Neural cell (in vitro differentiated cells): ENCODE data around the gene DNMT3A. TPM values are rescaled to one million over a fixed set of nuclear protein-coding genes. Genes with fewer than 3 reads are reported as not detected.

Experiments
- H2AFZ ChIP-seq: fragments of 200-600, 300-800 bp; sonication (generic), shearing (Covaris generic); 2 replicates; pipeline ENCODE4 v1.6.0; 2014; ENCODE audit warnings: low read depth, mild to moderate bottlenecking, antibody characterized with exemption, low read length, moderate library complexity
- H3F3A ChIP-seq: fragments of 200-600 bp; shearing (Covaris generic); 2 replicates; pipeline ENCODE4 v1.6.1; 2016; ENCODE audit warnings: mild to moderate bottlenecking, moderate library complexity, mixed read lengths, antibody characterized with exemption, low read length; ENCODE audit not compliant: insufficient read depth, poor library complexity, severe bottlenecking
- H3K27ac ChIP-seq: fragments of 200-600, 300-800 bp; sonication (generic), shearing (Covaris generic); 2 replicates; pipeline ENCODE4 v1.5.1; 2014; ENCODE audit warnings: mild to moderate bottlenecking, low read length, moderate library complexity
- H3K27me3 ChIP-seq: fragments of 300-800, 200-600 bp; sonication (generic), shearing (Covaris generic); 2 replicates; pipeline ENCODE4 v1.6.0; 2014; ENCODE audit warnings: mild to moderate bottlenecking, low read depth, low read length, moderate library complexity; ENCODE audit not compliant: insufficient read depth
- H3K36me3 ChIP-seq: fragments of 300-800, 200-600 bp; sonication (generic), shearing (Covaris generic); 2 replicates; pipeline ENCODE4 v1.5.1; 2014; ENCODE audit warnings: mild to moderate bottlenecking, antibody characterized with exemption, low read length, moderate library complexity; ENCODE audit not compliant: insufficient read depth
- H3K4me2 ChIP-seq: fragments of 300-800, 200-600 bp; sonication (generic), shearing (Covaris generic); 2 replicates; pipeline ENCODE4 v1.6.0; 2014; ENCODE audit warnings: mild to moderate bottlenecking, low read length
- H3K4me3 ChIP-seq: fragments of 300-800, 200-600 bp; sonication (generic), shearing (Covaris generic); 2 replicates; pipeline ENCODE4 v1.5.1; 2014; ENCODE audit warnings: mild to moderate bottlenecking, low read length, moderate library complexity
- H3K79me2 ChIP-seq: fragments of 200-600 bp; shearing (Covaris generic); replicated peaks from 2 replicates; pipeline ENCODE4 v1.6.0; 2014; ENCODE audit warnings: mild to moderate bottlenecking, low read length, moderate library complexity; ENCODE audit not compliant: insufficient read depth
- H3K9ac ChIP-seq: fragments of 300-800, 200-600 bp; sonication (generic), shearing (Covaris generic); 2 replicates; pipeline ENCODE4 v1.6.1; 2016; ENCODE audit warnings: mild to moderate bottlenecking, low read length, mixed read lengths
- H3K9me2 ChIP-seq: fragments of 200-600 bp; shearing (Covaris generic); 2 replicates; pipeline ENCODE4 v1.6.1; 2016; ENCODE audit warnings: mild to moderate bottlenecking, low read length, mixed read lengths; ENCODE audit not compliant: insufficient read depth
- H3K9me3 ChIP-seq: fragments of 200-600, 300-800 bp; sonication (generic), shearing (Covaris generic); 2 replicates; pipeline ENCODE4 v1.6.1; 2016; ENCODE audit warnings: mild to moderate bottlenecking, mixed run types, low read length, moderate library complexity, mixed read lengths
- H4K20me1 ChIP-seq: fragments of 200-600 bp; shearing (Covaris generic); 2 replicates; pipeline ENCODE4 v1.6.1; 2016; ENCODE audit warnings: mild to moderate bottlenecking, mixed run types; ENCODE audit not compliant: insufficient read depth
- CTCF ChIP-seq: fragments of 450-650 bp; IDR thresholded peaks from 2 replicates; pipeline ENCODE4 v1.5.1; 2014; ENCODE audit warnings: antibody characterized with exemption, mild to moderate bottlenecking, moderate library complexity; ENCODE audit not compliant: poor library complexity, severe bottlenecking
- EP300 ChIP-seq: fragments of 450-650 bp; conservative IDR thresholded peaks from 2 replicates; pipeline ENCODE4 v1.6.1; 2014; ENCODE audit warnings: antibody characterized with exemption, mild to moderate bottlenecking, moderate library complexity; ENCODE audit not compliant: poor library complexity, severe bottlenecking
- EZH2 ChIP-seq: fragments of 200-600, 300-800 bp; shearing (Covaris generic), sonication (generic); IDR thresholded peaks from 2 replicates; pipeline ENCODE4 v1.6.1; 2014; ENCODE audit warnings: antibody characterized with exemption, low read length, borderline replicate concordance, mild to moderate bottlenecking; ENCODE audit not compliant: insufficient read depth, poor library complexity, severe bottlenecking
- MXI1 ChIP-seq: fragments of 450-650 bp; conservative IDR thresholded peaks from 2 replicates; pipeline ENCODE4 v1.6.1; 2014; ENCODE audit warnings: antibody characterized with exemption, mild to moderate bottlenecking; ENCODE audit not compliant: poor library complexity, severe bottlenecking
- POLR2AphosphoS5 ChIP-seq: IDR thresholded peaks from 2 replicates; pipeline ENCODE4 v1.6.1; 2012
- RAD21 ChIP-seq: fragments of 450-650 bp; conservative IDR thresholded peaks from 2 replicates; pipeline ENCODE4 v1.6.1; 2014; ENCODE audit warnings: antibody characterized with exemption, mild to moderate bottlenecking, moderate library complexity
- REST ChIP-seq: IDR thresholded peaks from 2 replicates; pipeline ENCODE4 v1.6.1; 2012; ENCODE audit warnings: borderline replicate concordance
- SMC3 ChIP-seq: fragments of 450-650 bp; conservative IDR thresholded peaks from 2 replicates; pipeline ENCODE4 v1.6.1; 2014; ENCODE audit warnings: antibody characterized with exemption, mild to moderate bottlenecking, moderate library complexity; ENCODE audit not compliant: poor library complexity
- TAF1 ChIP-seq: IDR thresholded peaks from 2 replicates; pipeline ENCODE4 v1.6.1; 2012; ENCODE audit warnings: low read depth
- polyA plus RNA-seq: library from polyadenylated mRNA; depleted of rRNA; stranded (reverse); fragments of >200 nt; gene quantifications from 2 replicates; pipeline ENCODE4 v1.2.3, GENCODE V29; 2014

The DNMT3A gene
- polyA plus RNA-seq, 1 donor from 2014 or later = 33.0 TPM

GRCh38 chr2:25218100-25218499 is 123.6 kb downstream of the DNMT3A start:
- H2AFZ ChIP-seq = no peak overlapping the region
- H3K4me3 ChIP-seq = no peak overlapping the region
- no peak overlapping the region for H3K4me2 ChIP-seq
- TF ChIP-seq EP300 (no peak), SMC3 (no peak), MXI1 (no peak), REST (no peak), CTCF (no peak), EZH2 (no peak), RAD21 (no peak), POLR2AphosphoS5 (no peak), TAF1 (no peak)
- no peak overlapping the region for H3K27ac ChIP-seq
- H3K79me2 ChIP-seq = no peaks in the 10 kb centered on the region
- no peaks in the 10 kb centered on the region for H3K9me3 ChIP-seq
- H4K20me1 ChIP-seq = no peaks in the 10 kb centered on the region
- H3K9ac ChIP-seq = no peak overlapping the region
- no peaks in the 10 kb centered on the region for H3K36me3 ChIP-seq
- H3K27me3 ChIP-seq = no peaks in the 10 kb centered on the region
- no peaks in the 10 kb centered on the region for H3K9me2 ChIP-seq
- H3F3A ChIP-seq = no peaks in the 10 kb centered on the region

GRCh38 chr2:25215948-25216679 is 125.6 kb downstream of the DNMT3A start:
- Histone ChIP-seq H3K9me3 (no peaks in the 10 kb centered on the region), H3K9ac (no peak overlapping the region), H4K20me1 (no peaks in the 10 kb centered on the region), H3K27me3 (no peaks in the 10 kb centered on the region), H3K36me3 (no peaks in the 10 kb centered on the region), H3K27ac (no peak overlapping the region), H3K4me3 (no peak overlapping the region), H3F3A (no peaks in the 10 kb centered on the region), H3K4me2 (no peak overlapping the region), H3K79me2 (no peaks in the 10 kb centered on the region), H2AFZ (no peak overlapping the region), H3K9me2 (no peaks in the 10 kb centered on the region)
- TF ChIP-seq SMC3 (no peak), RAD21 (no peak), EZH2 (no peak), MXI1 (no peak), POLR2AphosphoS5 (no peak), REST (no peak), CTCF (no peak), EP300 (no peak), TAF1 (no peak)
